HG03520 (cell line): Measurements from ENCODE around the gene KCNIP2.

ENCODE experiments used
- ATAC-seq: cut with Tn5 transposase; IDR thresholded peaks from one replicate; pipeline ENCODE4 v1.9.1; 2021; ENCODE audit warnings: mild to moderate bottlenecking, moderate library complexity; ENCODE audit not compliant: unreplicated experiment

KCNIP2 gene

GRCh38 chr10:101783736-101784118 lies 59.9 kb downstream of the KCNIP2 start:
- ATAC-seq = no peak

- peak; percentile 65 for ATAC-seq
Measured at GRCh38 chr10:101782811-101783735, 60.5 kb downstream of the KCNIP2 start, which contains the start of gene NPM3. NPM3 (minus strand) TSS chr10:101783446; CDS start chr10:101783390, 56 bp downstream.

GRCh38 chr10:101781984-101782810 lies 61.4 kb downstream of the KCNIP2 start:
- ATAC-seq = no peak

DNA sequence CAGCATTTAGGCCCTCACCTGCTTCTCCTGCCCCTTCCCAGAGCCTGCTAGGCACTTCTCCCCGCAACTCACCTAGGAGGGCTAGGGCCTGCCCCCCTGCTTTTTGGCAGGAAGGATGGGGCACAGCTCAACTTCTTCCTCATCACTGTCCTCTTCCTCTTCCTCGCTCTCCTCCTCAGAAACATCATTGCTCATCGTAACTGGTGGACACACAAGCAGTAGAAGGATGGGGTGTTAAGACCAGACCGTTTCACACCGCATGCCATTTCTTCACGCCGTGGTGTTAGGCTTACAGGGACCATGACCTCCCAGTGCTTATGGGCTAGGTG lies 62.0 kb downstream of the KCNIP2 start:
- ATAC-seq = no peak

DNA sequence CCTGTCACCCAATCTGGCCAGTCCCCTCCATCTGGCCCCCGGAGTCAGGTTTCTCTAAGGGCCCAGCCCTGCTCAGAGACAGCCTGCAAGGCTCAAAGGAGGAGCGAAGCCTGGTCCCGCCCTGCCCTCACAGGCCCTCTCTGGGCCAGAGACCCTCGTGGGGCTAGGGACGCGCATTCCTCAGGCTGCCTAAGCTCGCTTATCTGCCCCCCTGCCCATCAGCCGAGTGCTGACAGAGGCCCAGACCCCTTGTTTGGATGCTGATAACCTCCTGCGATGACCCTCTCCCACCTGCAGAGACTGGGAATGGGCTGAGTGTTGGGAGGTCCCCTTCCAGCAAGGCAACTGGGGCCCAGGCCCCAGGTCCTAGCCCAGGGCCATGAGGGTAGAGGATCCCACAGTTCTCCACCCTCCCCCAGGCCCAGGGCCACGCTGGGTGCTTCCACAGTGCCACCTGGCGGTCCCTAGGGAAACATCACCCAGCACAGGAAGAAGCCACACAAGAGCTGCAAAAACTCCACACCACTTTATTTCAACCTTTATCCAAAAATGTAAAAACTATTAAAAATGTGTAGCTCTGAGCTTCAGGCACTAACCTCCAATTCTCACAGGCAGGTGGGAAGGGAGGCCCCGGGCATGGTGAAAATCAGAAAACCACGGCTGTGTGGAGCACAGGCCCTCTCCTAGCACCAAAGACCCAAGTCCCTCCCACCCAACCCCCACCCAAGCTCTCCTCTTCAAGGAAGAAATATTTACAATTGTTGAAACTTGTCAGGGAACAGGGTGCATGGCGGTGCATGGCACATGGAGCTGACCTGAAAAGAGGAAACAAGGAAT lies 62.6 kb downstream of the KCNIP2 start:
- no peak for ATAC-seq

- no peak for ATAC-seq
Measured at GRCh38 chr10:101780187-101780817, 63.3 kb downstream of the KCNIP2 start.

DNA sequence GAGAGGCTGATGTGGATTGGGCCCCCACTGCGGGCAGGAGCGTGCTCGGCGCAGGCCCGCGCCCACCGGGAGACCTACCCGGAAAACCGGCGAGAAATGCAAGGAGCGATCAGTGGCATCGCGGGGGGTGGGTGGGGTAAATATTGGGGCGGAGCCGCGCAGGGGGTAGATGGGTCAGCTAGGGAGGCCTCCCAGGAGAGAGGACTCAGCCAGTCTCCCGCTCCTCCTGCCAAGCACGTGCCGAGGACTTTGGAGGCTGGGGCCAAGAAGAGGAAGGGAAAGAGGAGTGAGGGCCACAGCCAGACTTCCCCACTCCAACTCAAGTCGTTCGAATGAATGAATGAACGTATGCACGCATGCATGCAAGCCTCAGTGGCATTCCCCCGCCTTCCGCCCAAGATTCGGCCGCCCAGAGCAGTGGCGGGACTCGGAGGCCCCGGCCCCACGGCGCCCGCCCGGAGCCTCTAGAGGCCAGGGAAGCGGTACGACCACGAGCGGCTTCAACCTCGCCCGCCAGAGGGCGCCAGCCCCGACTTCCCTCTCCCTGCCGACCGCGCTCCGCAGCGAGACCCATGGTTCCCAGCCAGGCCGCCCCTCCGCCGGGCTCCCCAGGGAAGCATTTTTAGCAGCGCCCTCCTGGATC lies 63.9 kb downstream of the KCNIP2 start:
- ATAC-seq = no peak

GRCh38 chr10:101778781-101779543 lies 64.6 kb downstream of the KCNIP2 start:
- ATAC-seq = no peak

GRCh38 chr10:101778151-101778780 lies 65.3 kb downstream of the KCNIP2 start:
- ATAC-seq = no peak

DNA sequence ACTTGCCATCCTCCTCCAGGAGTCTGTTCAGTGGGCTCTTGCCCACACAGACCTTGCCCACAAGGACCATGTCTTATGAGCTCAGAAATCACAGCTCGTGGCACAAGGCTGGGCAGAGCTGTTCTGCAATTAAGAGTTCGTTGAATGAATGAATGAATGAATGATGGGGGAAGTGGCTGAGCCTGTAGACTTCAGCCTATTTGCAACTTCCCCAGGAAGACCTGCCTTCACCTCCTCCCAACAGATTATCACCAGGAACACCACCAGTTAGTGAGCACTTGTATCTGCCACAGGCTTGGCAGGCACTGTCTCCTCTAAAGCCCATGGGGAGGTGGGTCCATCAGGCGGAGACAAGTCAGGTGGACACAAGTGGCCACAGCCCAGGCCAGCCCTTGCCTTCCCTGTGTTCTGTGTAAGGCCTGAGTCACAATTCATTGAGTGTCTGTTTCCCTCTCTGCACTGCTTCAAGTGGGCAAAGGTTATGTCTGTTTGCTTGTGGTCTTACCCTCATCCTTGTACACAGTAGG lies 65.9 kb downstream of the KCNIP2 start:
- ATAC-seq = no peak

GRCh38 chr10:101776161-101776817 lies 67.3 kb downstream of the KCNIP2 start:
- no peak for ATAC-seq
